B cell (primary cell): ENCODE measurements around the gene DENND1A. TPM values are rescaled to one million over a fixed set of nuclear protein-coding genes. Genes with fewer than 3 reads are reported as not detected.

Experiments
- ATAC-seq: fragments of 200-7000 bp; cut with Tn5 transposase; one replicate; pipeline ENCODE4 v1.10.0; 2021; ENCODE audit warnings: low read depth, mild to moderate bottlenecking, moderate number of reproducible peaks, moderate library complexity
- CTCF ChIA-PET: fragments of 350-600 bp; sonication (Branson Sonifier 250); formaldehyde crosslinking; loops from one replicate; lab custom pipeline; 2021; ENCODE audit warnings: antibody characterized with exemption, inconsistent platforms; lab: Charles Lee
- POLR2A ChIA-PET: fragments of 350-600 bp; sonication (Branson Sonifier 250); formaldehyde crosslinking; loops from one replicate; lab custom pipeline; 2021; ENCODE audit warnings: antibody characterized with exemption; lab: Charles Lee
- DNase-seq: peaks from one replicate; pipeline ENCODE4 v3.0.0; 2013
- H2AFZ ChIP-seq: 2 replicates; pipeline ENCODE4 v1.6.1; 2012; ENCODE audit warnings: mild to moderate bottlenecking, low read depth, low read length; ENCODE audit not compliant: insufficient read depth, poor library complexity, severe bottlenecking
- H3K27ac ChIP-seq, 2 donors: 1 replicate in 1 of 2; 2 replicates in 1 of 2; pipeline ENCODE4 v1.5.1; 2012 to 2013; ENCODE audit warnings: low read length in 2 of 2, mild to moderate bottlenecking in 2 of 2, moderate library complexity in 1 of 2
- H3K27me3 ChIP-seq, 4 experiments: fragments of 200-600 bp in 1 of 4; sonication (generic) in 1 of 4; replicated peaks in 1 of 4; 1 replicate in 2 of 4; 2 replicates in 2 of 4; pipeline versions ENCODE4 v1.6.1 to v1.7.0; 2013 to 2016; ENCODE audit warnings: low read length in 3 of 4, mild to moderate bottlenecking in 2 of 4, mixed read lengths in 1 of 4, moderate library complexity in 1 of 4; ENCODE audit not compliant: insufficient read depth in 4 of 4, control insufficient read depth in 3 of 4; ENCODE audit errors: control extremely low read depth in 1 of 4
- H3K36me3 ChIP-seq, 2 experiments: replicated peaks in 1 of 2; 1 replicate in 1 of 2; 2 replicates in 1 of 2; pipeline versions ENCODE4 v1.6.1 to v1.7.1; 2013; ENCODE audit warnings: low read length in 1 of 2; ENCODE audit not compliant: insufficient read depth in 2 of 2, control insufficient read depth in 1 of 2; ENCODE audit errors: control extremely low read depth in 1 of 2, extremely low read depth in 1 of 2
- H3K4me1 ChIP-seq, 2 donors: fragments of 200-600 bp in 1 of 2; sonication (generic) in 1 of 2; 1 replicate in 1 of 2; 2 replicates in 1 of 2; pipeline versions ENCODE4 v1.5.1 to v1.6.1; 2013 to 2017; ENCODE audit warnings: low read length in 2 of 2; ENCODE audit not compliant: control insufficient read depth in 2 of 2, insufficient read depth in 2 of 2
- H3K4me2 ChIP-seq: replicated peaks from 2 replicates; pipeline ENCODE3; 2012; ENCODE audit warnings: mild to moderate bottlenecking, low read depth, low read length; ENCODE audit not compliant: poor library complexity, severe bottlenecking
- H3K4me3 ChIP-seq, 5 experiments: fragments of 200-600 bp in 1 of 5; sonication (generic) in 1 of 5; 1 replicate in 3 of 5; 2 replicates in 2 of 5; pipeline versions ENCODE4 v1.5.1 to v1.7.0; 2011 to 2016; ENCODE audit warnings: low read length in 4 of 5, mild to moderate bottlenecking in 4 of 5, low read depth in 2 of 5, control low read depth in 1 of 5, moderate library complexity in 1 of 5; ENCODE audit not compliant: insufficient read depth in 1 of 5; ENCODE audit errors: control extremely low read depth in 1 of 5, extremely low read depth in 1 of 5
- H3K79me2 ChIP-seq: fragments of 200-600 bp; sonication (generic); one replicate; pipeline ENCODE4 v1.6.0; 2016; ENCODE audit warnings: low read length; ENCODE audit not compliant: control insufficient read depth, insufficient read depth
- H3K9ac ChIP-seq: fragments of 200-600 bp; sonication (generic); 2 replicates; pipeline ENCODE4 v1.6.1; 2017; ENCODE audit warnings: mild to moderate bottlenecking, low read length, moderate library complexity
- H3K9me3 ChIP-seq, 3 donors: one replicate each; pipeline versions ENCODE4 v1.6.1 to v1.7.1; 2013; ENCODE audit warnings: low read length in 2 of 3; ENCODE audit not compliant: control insufficient read depth in 2 of 3, insufficient read depth in 1 of 3; ENCODE audit errors: control extremely low read depth in 1 of 3
- H4K20me1 ChIP-seq: 2 replicates; pipeline ENCODE4 v1.6.0; 2012; ENCODE audit warnings: mild to moderate bottlenecking, low read length; ENCODE audit not compliant: insufficient read depth, control insufficient read depth, poor library complexity, severe bottlenecking
- H3K27ac Mint-ChIP-seq: one replicate; pipeline ENCODE4 v1.8.0; 2021; ENCODE audit warnings: mixed read lengths
- H3K27me3 Mint-ChIP-seq: one replicate; pipeline ENCODE4 v1.8.0; 2021; ENCODE audit warnings: mixed read lengths
- H3K4me1 Mint-ChIP-seq: one replicate; pipeline ENCODE4 v1.8.0; 2021; ENCODE audit warnings: mixed read lengths
- H3K4me3 Mint-ChIP-seq: one replicate; pipeline ENCODE4 v1.8.0; 2021; ENCODE audit warnings: mixed read lengths
- H3K9me3 Mint-ChIP-seq: one replicate; pipeline ENCODE4 v1.8.0; 2022; ENCODE audit warnings: mixed read lengths; ENCODE audit not compliant: insufficient read depth
- CTCF ChIP-seq: fragments of 200-600 bp; IDR thresholded peaks from one replicate; pipeline ENCODE4 v1.8.0; 2022; ENCODE audit warnings: antibody characterized with exemption, mild to moderate bottlenecking
- EZH2 ChIP-seq: IDR thresholded peaks from 2 replicates; pipeline ENCODE4 v1.6.1; 2012; ENCODE audit warnings: borderline replicate concordance, low read depth, mild to moderate bottlenecking, moderate library complexity, low read length; ENCODE audit not compliant: insufficient read depth, poor library complexity, severe bottlenecking
- WGBS: methylation state at CpG from one replicate; pipeline ENCODE4 v1.1.5; 2013; ENCODE audit warnings: missing lambda C conversion rate; ENCODE audit not compliant: insufficient coverage; 5-methylcytosine and 5-hydroxymethylcytosine counted together
- intact Hi-C: fragments of 100-400 bp; cut with micrococcal nuclease; formaldehyde crosslinking; loops from one replicate; pipeline ENCODE4 v1.10.0; 2022
- polyA plus RNA-seq: library from polyadenylated mRNA; depleted of rRNA; stranded (reverse); fragments of >200 nt; gene quantifications from 2 replicates; pipeline ENCODE4 v1.2.3, GENCODE V29; 2012
- total RNA-seq, 2 donors: library from RNA; stranded (reverse); fragments of 120-200 nt in 1 of 2; gene quantifications; 1 replicate in 1 of 2; 2 replicates in 1 of 2; pipeline versions ENCODE4 v1.2.3 to v1.2.4, GENCODE V29; 2013 to 2022

Gene DENND1A
- total and polyA plus RNA-seq, 2 donors (not counting 1 experiment from before 2014, with no cell fraction given) = 10.8 to 26.0 TPM

- Histone ChIP-seq H3K9ac (no peak overlapping the region), H4K20me1 (no peaks in the 10 kb centered on the region)
Observed at GRCh38 chr9:123756484-123757106, 173.3 kb downstream of the DENND1A start.

More at GRCh38 chr9:123756484-123757106, 173.3 kb downstream of the DENND1A start:
- Histone ChIP-seq H3K27me3 (no peaks in the 10 kb centered on the region), H3K4me1 (no peaks in the 10 kb centered on the region), H2AFZ (no peak overlapping the region), H3K9me3 (no peaks in the 10 kb centered on the region), H3K79me2 (no peaks in the 10 kb centered on the region), H3K36me3 (peaks cover 4 to 16% of the 10 kb centered on the region in 2 experiments), H3K27ac (no peak overlapping the region), H3K4me2 (no peak overlapping the region), H3K4me3 (no peak overlapping the region)
- ChIA-PET CTCF (interaction anchor here (0.9 kb wide), 1 partner anchor 18 kb away, joined by 3 read pairs; no protein-coding TSS in a partner anchor), POLR2A (interaction anchor here (0.6 kb wide), 1 partner anchor 709 kb away, joined by 4 read pairs; no protein-coding TSS in a partner anchor)
- 82% methylated on average over 1 of the region's 4 CpGs for WGBS
- TF ChIP-seq EZH2 (no peak), CTCF (no peak)
- DNase-seq = no peak
- H3K4me1 Mint-ChIP-seq = peaks cover 3% of the 10 kb centered on the region
- H3K4me3 Mint-ChIP-seq = no peak overlapping the region
- ATAC-seq = no peak
- intact Hi-C loops = no loop called here
- H3K27ac Mint-ChIP-seq = no peak overlapping the region
- H3K9me3 Mint-ChIP-seq = no peaks in the 10 kb centered on the region
- no peaks in the 10 kb centered on the region for H3K27me3 Mint-ChIP-seq
